ENCODE data around the gene PSMG2.

Gene PSMG2

DNA sequence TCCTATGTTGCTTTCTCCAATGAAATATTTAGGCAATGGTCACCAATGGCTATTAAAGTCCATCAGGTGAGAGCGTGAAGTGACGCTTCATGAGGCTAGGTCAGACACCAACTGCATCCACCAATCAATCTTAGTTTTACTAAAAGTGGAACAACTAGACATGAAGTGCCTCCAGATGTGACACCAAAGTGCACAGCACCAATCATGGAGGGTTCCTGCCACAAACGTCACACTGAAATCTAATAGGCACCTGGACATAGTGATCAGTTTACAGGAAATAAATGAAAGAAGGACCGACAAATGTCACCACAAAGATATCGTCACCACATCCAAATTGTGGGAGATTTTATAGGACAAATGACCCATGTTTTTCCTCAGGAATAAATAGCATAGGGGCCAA is 70.5 kb downstream of the PSMG2 start:
- no peak for FAIRE-seq
- no peak for DNase-seq (ENCODE audit: insufficient read length, low spot score)
- TF ChIP-seq CTCF (IDR thresholded peaks at IDR 0.05; ENCODE audit: insufficient read depth, missing control alignments), result no peak

DNA sequence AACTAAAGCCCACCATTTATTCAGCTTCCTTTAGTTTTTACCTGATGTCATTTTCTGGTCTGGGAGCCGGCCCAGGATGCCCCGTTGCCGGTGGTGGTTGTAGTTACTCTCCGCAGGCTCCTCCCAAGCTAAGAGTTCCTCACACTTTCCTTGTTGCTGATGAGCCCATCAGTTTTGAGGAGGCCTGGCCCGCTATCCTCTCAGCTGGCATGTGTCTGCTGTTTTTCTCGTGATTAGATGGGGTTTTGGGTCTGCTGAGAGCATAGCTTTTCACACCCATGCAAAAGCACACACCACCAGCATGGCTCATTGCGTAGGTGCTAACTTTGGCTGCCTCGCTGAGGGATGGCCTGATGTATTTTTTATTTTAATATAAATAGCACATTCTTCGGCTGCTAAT is 72.1 kb downstream of the PSMG2 start:
- DNase-seq (ENCODE audit: insufficient read length, low spot score), result no peak
- no peak for FAIRE-seq
- TF ChIP-seq CTCF (IDR thresholded peaks at IDR 0.05; ENCODE audit: insufficient read depth, missing control alignments), result no peak

All from D721Med (cell line).